ENCODE measurements around the gene ZNF487. TPM values are rescaled to one million over a fixed set of nuclear protein-coding genes. Genes with fewer than 3 reads are reported as not detected.

Gene ZNF487
- total and polyA plus RNA-seq, 2 of the 13 experiments (the other 11 are each of a cell fraction or from before 2014, with no cell fraction given) = 7.4 to 8.8 TPM

- TF ChIP-seq REST (IDR thresholded peaks at IDR 0.05; ENCODE audit: borderline replicate concordance in 1 of 2, low read depth in 1 of 2, low read length in 2 of 2) (no peak), ZXDC (CRISPR knock-in tag; IDR thresholded peaks at IDR 0.05) (peak; percentile 65; the same call in 1 of the 2 replicates), ZNF687 (CRISPR knock-in tag; IDR thresholded peaks at IDR 0.05) (peak; percentile 6; the same call in 1 of the 2 replicates), ZNF432 (CRISPR knock-in tag; IDR thresholded peaks at IDR 0.05; ENCODE audit: borderline replicate concordance) (no peak), EZH2 (conservative IDR thresholded peaks at IDR 0.05; ENCODE audit: low read depth, low read length) (no peak), KIAA2018 (CRISPR knock-in tag; IDR thresholded peaks at IDR 0.05; ENCODE audit: borderline replicate concordance) (no peak), ZNF749 (CRISPR knock-in tag; IDR thresholded peaks at IDR 0.05; ENCODE audit: borderline replicate concordance) (0 out of 2 replicates have a peak, but pooled peaks have one; percentile 12)
Measured at GRCh38 chr10:43409385-43410109, 27.4 kb upstream of the ZNF487 start (continued).

All from HepG2 (cell line).